K562 (cell line): ENCODE measurements around the gene WSCD2. TPM values are rescaled to one million over a fixed set of nuclear protein-coding genes. Genes with fewer than 3 reads are reported as not detected.
A peak's percentile ranks its signal among the peaks of the same experiment; 100 is the strongest.

Experiments
- BCOR ChIP-seq: fragments of 450-650 bp; IDR thresholded peaks from 2 replicates; pipeline ENCODE4 v1.6.1; 2016
- CBFB ChIP-seq: sonication (generic); formaldehyde crosslinking; IDR thresholded peaks from 2 replicates; pipeline ENCODE4 v1.4.0; 2020; ENCODE audit warnings: mild to moderate bottlenecking, missing genetic modification reagents
- CBX3 ChIP-seq, 2 experiments: IDR thresholded peaks; 1 replicate in 1 of 2; 2 replicates in 1 of 2; pipeline ENCODE4 v1.6.1; 2012; ENCODE audit warnings: inconsistent platforms in 2 of 2, low read length in 2 of 2, borderline replicate concordance in 1 of 2, control low read depth in 1 of 2
- ETV1 ChIP-seq: fragments of 450-650 bp; conservative IDR thresholded peaks from 2 replicates; pipeline ENCODE4 v1.6.1; 2016; ENCODE audit warnings: missing genetic modification characterization, control low read depth, low read depth, missing compliant biosample characterization
- FOSL1 ChIP-seq: fragments of 200-800 bp; sonication (Bioruptor generic); conservative IDR thresholded peaks from 2 replicates; pipeline ENCODE4 v1.6.1; 2016; ENCODE audit warnings: missing genetic modification characterization, missing compliant biosample characterization
- GABPB1 ChIP-seq: sonication (generic); formaldehyde crosslinking; IDR thresholded peaks from 2 replicates; pipeline ENCODE4 v1.8.0; 2022; ENCODE audit warnings: mild to moderate bottlenecking, missing genetic modification reagents
- GTF2E2 ChIP-seq: fragments of 200-800 bp; sonication (Bioruptor generic); IDR thresholded peaks from 2 replicates; pipeline ENCODE4 v1.6.1; 2016; ENCODE audit warnings: missing genetic modification characterization, missing compliant biosample characterization
- HNRNPL ChIP-seq: fragments of 200-400 bp; formaldehyde crosslinking; IDR thresholded peaks from 2 replicates; pipeline ENCODE4 v1.6.1; 2017; ENCODE audit warnings: low read depth, mild to moderate bottlenecking, low read length
- KDM1A ChIP-seq, 2 experiments: fragments of 450-650 bp; IDR thresholded peaks; 2 replicates each; pipeline ENCODE4 v1.6.1; 2016; ENCODE audit warnings: mild to moderate bottlenecking in 2 of 2
- NR1H2 ChIP-seq: sonication (generic); formaldehyde crosslinking; IDR thresholded peaks from 2 replicates; pipeline ENCODE4 v1.4.0; 2020; ENCODE audit warnings: mild to moderate bottlenecking, missing genetic modification reagents
- RBBP5 ChIP-seq: fragments of 200-600 bp; sonication (generic); IDR thresholded peaks from 2 replicates; pipeline ENCODE4 v1.6.1; 2012; ENCODE audit warnings: borderline replicate concordance, mild to moderate bottlenecking, low read length, control low read depth, inconsistent platforms; ENCODE audit not compliant: insufficient read depth, poor library complexity, severe bottlenecking
- RBFOX2 ChIP-seq: fragments of 200-400 bp; formaldehyde crosslinking; IDR thresholded peaks from 2 replicates; pipeline ENCODE4 v1.6.1; 2017; ENCODE audit warnings: low read depth, mild to moderate bottlenecking, low read length, moderate library complexity
- RNF2 ChIP-seq: sonication (generic); IDR thresholded peaks from 2 replicates; pipeline ENCODE4 v1.6.1; 2016
- SLC30A9 ChIP-seq: fragments of 250-450 bp; sonication (Bioruptor Pico); IDR thresholded peaks from 2 replicates; pipeline ENCODE4 v1.8.0; 2022; ENCODE audit warnings: mild to moderate bottlenecking, moderate library complexity
- ZBTB7A ChIP-seq: IDR thresholded peaks from 2 replicates; pipeline ENCODE4 v1.6.1; 2011; ENCODE audit warnings: low read depth, mild to moderate bottlenecking, low read length, moderate library complexity, borderline replicate concordance; ENCODE audit not compliant: control insufficient read depth
- ZNF24 ChIP-seq: fragments of 450-650 bp; IDR thresholded peaks from 2 replicates; pipeline ENCODE4 v1.6.1; 2016
- polyA plus RNA-seq, 8 experiments: library from polyadenylated mRNA; depleted of rRNA in 4 of 8; stranded (reverse) in 5 of 8; unstranded in 3 of 8; fragments of >200 nt; fragmentation: Nextera tagmentation in 2 of 8; fragmentation: Illumina TruSeq in 1 of 8; extraction: Ambion mirVana in 2 of 8; extraction: Trizol in 1 of 8; gene quantifications; 2 replicates each; pipeline versions ENCODE4 v1.2.1 to v1.2.3, GENCODE V29; 2011 to 2014; ENCODE audit warnings: inconsistent platforms in 1 of 8, missing spikeins in 1 of 8
- total RNA-seq, 7 experiments: library from RNA; depleted of rRNA in 6 of 7; stranded (reverse); fragments of >200 nt in 6 of 7; fragmentation: Illumina TruSeq in 2 of 7; extraction: Trizol in 2 of 7; gene quantifications; 2 replicates each; pipeline versions ENCODE4 v1.2.1 to v1.2.3, GENCODE V29; 2011 to 2021; ENCODE audit warnings: low replicate concordance in 1 of 7
- TF ChIP-seq, protein P1 (sequence below): fragments of 250-450 bp; sonication (Bioruptor Pico); IDR thresholded peaks from 2 replicates; pipeline ENCODE4 v1.8.0; 2022; ENCODE audit warnings: inconsistent platforms
- TF ChIP-seq, protein P2 (sequence below), 2 experiments: fragments of 450-650 bp; formaldehyde crosslinking in 1 of 2; IDR thresholded peaks; 2 replicates each; pipeline versions ENCODE4 v1.4.0 to v1.6.1; 2014 to 2020; ENCODE audit warnings: mild to moderate bottlenecking in 2 of 2, borderline replicate concordance in 1 of 2, low read depth in 1 of 2

WSCD2 gene
- total and polyA plus RNA-seq, 9 of the 15 experiments (the other 6 are each of a cell fraction or from before 2014, with no cell fraction given), result 0.72 to 14.1 (median 4.0) TPM

DNA sequence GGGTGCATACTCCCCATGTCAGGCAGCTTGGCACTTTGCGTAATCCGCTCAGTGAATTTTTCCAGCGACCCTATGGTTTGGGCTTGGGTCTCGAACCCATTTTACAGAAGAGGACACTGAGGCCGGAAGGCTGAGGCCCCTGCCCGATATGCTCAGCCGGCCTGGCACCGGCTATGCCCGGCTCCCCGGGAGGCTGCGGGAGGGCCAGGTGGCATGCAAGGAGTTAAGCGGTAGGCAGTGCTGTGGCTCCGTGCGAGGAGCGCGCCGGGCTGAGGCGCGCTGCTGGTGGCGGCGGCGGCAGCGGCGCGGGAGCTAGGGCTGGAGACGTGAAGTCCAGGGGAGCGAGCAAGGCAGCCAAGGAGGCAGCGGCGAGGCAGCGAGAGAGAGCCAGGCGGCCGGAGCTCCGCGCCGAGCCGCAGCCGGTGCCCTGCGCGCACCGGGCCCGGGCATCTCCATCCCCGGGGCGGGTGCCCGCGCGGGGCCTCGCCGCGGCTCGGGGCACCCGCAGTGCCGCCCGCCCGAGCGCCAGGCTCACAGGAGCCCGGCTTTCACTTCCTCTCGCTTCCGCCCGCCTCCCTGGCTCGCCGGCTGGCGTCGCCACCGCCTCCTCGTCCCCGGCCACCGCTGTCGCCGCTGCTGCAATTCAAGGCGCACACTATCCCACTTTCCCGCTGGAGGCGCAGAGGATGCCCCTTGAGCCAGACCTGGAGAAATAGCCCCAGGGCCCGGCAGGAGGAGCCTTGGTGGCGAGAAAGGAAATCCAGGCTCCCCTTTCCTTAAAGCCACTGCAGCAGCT, at the start of gene WSCD2 (continued):
- TF ChIP-seq, protein P1, sequence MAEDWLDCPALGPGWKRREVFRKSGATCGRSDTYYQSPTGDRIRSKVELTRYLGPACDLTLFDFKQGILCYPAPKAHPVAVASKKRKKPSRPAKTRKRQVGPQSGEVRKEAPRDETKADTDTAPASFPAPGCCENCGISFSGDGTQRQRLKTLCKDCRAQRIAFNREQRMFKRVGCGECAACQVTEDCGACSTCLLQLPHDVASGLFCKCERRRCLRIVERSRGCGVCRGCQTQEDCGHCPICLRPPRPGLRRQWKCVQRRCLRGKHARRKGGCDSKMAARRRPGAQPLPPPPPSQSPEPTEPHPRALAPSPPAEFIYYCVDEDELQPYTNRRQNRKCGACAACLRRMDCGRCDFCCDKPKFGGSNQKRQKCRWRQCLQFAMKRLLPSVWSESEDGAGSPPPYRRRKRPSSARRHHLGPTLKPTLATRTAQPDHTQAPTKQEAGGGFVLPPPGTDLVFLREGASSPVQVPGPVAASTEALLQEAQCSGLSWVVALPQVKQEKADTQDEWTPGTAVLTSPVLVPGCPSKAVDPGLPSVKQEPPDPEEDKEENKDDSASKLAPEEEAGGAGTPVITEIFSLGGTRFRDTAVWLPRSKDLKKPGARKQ, result peak; percentile 79; the same call in 1 of the 2 replicates
- TF ChIP-seq RBBP5 (peak; percentile 83), ZNF24 (peak; percentile 61), SLC30A9 (CRISPR knock-in tag) (no peak), CBX3 (IDR thresholded peaks at IDR 0.05; ENCODE audit: borderline replicate concordance in 1 of 2, low read length in 2 of 2) (0 out of 3 replicates have a peak, but pooled peaks of 1 of the 2 experiments have one; percentile 13), ZBTB7A (peak; percentile 27; the same call in 1 of the 2 replicates), FOSL1 (tag) (0 out of 2 replicates have a peak, but pooled peaks have one; percentile 14), CBFB (CRISPR knock-in tag) (no peak), RNF2 (0 out of 2 replicates have a peak, but pooled peaks have one; percentile 30), GABPB1 (CRISPR knock-in tag) (peak; percentile 55; the same call in 1 of the 2 replicates), BCOR (peak; percentile 99), HNRNPL (0 out of 2 replicates have a peak, but pooled peaks have one; percentile 40), KDM1A (IDR thresholded peaks at IDR 0.05) (peak; percentile 91 to 95), GTF2E2 (tag) (peak; percentile 75; the same call in 1 of the 2 replicates), RBFOX2 (peak; percentile 69), NR1H2 (CRISPR knock-in tag) (0 out of 2 replicates have a peak, but pooled peaks have one; percentile 78), ETV1 (tag) (peak; percentile 73)
- TF ChIP-seq, protein P2, sequence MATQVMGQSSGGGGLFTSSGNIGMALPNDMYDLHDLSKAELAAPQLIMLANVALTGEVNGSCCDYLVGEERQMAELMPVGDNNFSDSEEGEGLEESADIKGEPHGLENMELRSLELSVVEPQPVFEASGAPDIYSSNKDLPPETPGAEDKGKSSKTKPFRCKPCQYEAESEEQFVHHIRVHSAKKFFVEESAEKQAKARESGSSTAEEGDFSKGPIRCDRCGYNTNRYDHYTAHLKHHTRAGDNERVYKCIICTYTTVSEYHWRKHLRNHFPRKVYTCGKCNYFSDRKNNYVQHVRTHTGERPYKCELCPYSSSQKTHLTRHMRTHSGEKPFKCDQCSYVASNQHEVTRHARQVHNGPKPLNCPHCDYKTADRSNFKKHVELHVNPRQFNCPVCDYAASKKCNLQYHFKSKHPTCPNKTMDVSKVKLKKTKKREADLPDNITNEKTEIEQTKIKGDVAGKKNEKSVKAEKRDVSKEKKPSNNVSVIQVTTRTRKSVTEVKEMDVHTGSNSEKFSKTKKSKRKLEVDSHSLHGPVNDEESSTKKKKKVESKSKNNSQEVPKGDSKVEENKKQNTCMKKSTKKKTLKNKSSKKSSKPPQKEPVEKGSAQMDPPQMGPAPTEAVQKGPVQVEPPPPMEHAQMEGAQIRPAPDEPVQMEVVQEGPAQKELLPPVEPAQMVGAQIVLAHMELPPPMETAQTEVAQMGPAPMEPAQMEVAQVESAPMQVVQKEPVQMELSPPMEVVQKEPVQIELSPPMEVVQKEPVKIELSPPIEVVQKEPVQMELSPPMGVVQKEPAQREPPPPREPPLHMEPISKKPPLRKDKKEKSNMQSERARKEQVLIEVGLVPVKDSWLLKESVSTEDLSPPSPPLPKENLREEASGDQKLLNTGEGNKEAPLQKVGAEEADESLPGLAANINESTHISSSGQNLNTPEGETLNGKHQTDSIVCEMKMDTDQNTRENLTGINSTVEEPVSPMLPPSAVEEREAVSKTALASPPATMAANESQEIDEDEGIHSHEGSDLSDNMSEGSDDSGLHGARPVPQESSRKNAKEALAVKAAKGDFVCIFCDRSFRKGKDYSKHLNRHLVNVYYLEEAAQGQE (IDR thresholded peaks at IDR 0.05; ENCODE audit: borderline replicate concordance), result peak; percentile 47; the same call in 1 of the 2 replicates
- TF ChIP-seq, protein P2 (CRISPR knock-in tag; IDR thresholded peaks at IDR 0.05; ENCODE audit: low read depth), result no peak
